ENCODE measurements around the gene GRB7. TPM values are rescaled to one million over a fixed set of nuclear protein-coding genes. Genes with fewer than 3 reads are reported as not detected.
A peak's percentile ranks its signal among the peaks of the same experiment; 100 is the strongest.

The GRB7 gene
- total and polyA plus RNA-seq, 9 of the 15 experiments (the other 6 are each of a cell fraction or from before 2014, with no cell fraction given): 0.04 to 6.2 (median 2.2) TPM

DNA sequence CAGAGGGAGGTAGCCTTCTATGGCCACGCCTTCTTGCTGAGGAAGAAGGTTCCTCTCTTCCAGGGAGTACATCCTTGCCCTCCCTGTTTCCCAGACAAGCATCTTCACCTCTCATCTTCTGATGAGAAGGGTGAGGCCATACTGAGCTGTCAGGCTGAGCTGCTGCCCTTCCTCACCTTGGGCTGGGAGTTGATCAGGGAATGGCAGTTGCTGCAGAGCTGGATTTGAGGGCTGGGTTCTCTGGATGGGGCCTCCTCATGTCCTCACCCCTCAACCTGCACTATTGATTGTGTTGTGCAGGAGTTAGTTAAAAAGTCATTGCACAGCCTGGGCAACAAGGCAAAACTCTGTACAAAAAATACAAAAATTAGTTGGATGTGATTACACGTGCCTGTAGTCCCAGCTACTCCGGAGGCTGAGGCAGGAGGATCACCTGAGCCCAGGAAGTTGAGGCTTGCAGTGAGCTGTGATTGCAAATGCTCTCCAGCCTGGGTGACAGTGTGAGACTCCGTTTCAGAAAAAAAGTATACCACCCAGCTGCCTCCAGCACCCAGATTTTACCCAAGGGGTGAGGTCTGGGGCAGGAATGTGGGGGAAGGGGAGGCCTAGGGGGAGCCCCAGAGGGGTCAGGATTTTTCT, 35.8 kb upstream of the GRB7 start:
- BruUV-seq (replicated peaks): no TSS peak
- no peaks in the 10 kb centered on the region for H3K36me3 ChIP-seq (ENCODE audit: control insufficient read depth, insufficient read depth, low read length)
- no peaks in the 10 kb centered on the region; a peak in 1 of 5 replicates for H3K27me3 ChIP-seq (ENCODE audit: control insufficient read depth in 2 of 2, insufficient read depth in 2 of 2, low read length in 2 of 2)
- peaks cover 0 to 26% of the 10 kb centered on the region in 2 experiments; a peak in 3 of 5 replicates for H3K4me1 ChIP-seq (replicated peaks in 1 of 2; ENCODE audit: control insufficient read depth in 2 of 2, insufficient read depth in 2 of 2, low read length in 2 of 2)
- POLR2A ChIA-PET: no interaction called here
- ATAC-seq: no peak
- H3K9me3 ChIP-seq (replicated peaks; ENCODE audit: control insufficient read depth, insufficient read depth, low read depth, low read length): no peaks in the 10 kb centered on the region
- intact Hi-C loops (cut with micrococcal nuclease): no loop called here
- in situ Hi-C loops (cut with MboI): no loop called here
- CTCF ChIA-PET (ENCODE audit: low intra/inter-chr PET ratio): no interaction called here
- peak in 1 of 4 experiments; percentile 27 for DNase-seq (ENCODE audit: extremely low read depth in 1 of 4, low spot score in 3 of 4)
- no peaks in the 10 kb centered on the region for H3K79me2 ChIP-seq (ENCODE audit: control insufficient read depth, insufficient read depth, low read length)
- H3K9me1 ChIP-seq (ENCODE audit: control insufficient read depth, insufficient read depth, low read length): no peaks in the 10 kb centered on the region
- H3K4me2 ChIP-seq (ENCODE audit: insufficient read depth, low read length): no peak overlapping the region
- no peak overlapping the region for H2AFZ ChIP-seq (ENCODE audit: low read depth, low read length)
- H3K9ac ChIP-seq (ENCODE audit: insufficient read depth in 1 of 2, low read depth in 2 of 2, low read length in 2 of 2): no peak overlapping the region
- 23% methylated on average over 4 of the region's 4 CpGs for WGBS (ENCODE audit: insufficient coverage, low coverage, missing lambda C conversion rate)
- no peak for FAIRE-seq
- H3K27ac ChIP-seq (ENCODE audit: extremely low read depth, low read depth, low read length): no peak overlapping the region
- no peak overlapping the region for H3K4me3 ChIP-seq
- no peaks in the 10 kb centered on the region; the same call in 1 of the 2 replicates for H4K20me1 ChIP-seq (replicated peaks; ENCODE audit: control insufficient read depth, insufficient read depth, low read length)
- TF ChIP-seq XRCC5 (IDR thresholded peaks at IDR 0.05; ENCODE audit: low read depth, low read length): no peak
- TF ChIP-seq ZNF280B (CRISPR knock-in tag; IDR thresholded peaks at IDR 0.05): no peak
- no peak for TF ChIP-seq ZNF12 (CRISPR knock-in tag; IDR thresholded peaks at IDR 0.05)
- TF ChIP-seq, protein P1, sequence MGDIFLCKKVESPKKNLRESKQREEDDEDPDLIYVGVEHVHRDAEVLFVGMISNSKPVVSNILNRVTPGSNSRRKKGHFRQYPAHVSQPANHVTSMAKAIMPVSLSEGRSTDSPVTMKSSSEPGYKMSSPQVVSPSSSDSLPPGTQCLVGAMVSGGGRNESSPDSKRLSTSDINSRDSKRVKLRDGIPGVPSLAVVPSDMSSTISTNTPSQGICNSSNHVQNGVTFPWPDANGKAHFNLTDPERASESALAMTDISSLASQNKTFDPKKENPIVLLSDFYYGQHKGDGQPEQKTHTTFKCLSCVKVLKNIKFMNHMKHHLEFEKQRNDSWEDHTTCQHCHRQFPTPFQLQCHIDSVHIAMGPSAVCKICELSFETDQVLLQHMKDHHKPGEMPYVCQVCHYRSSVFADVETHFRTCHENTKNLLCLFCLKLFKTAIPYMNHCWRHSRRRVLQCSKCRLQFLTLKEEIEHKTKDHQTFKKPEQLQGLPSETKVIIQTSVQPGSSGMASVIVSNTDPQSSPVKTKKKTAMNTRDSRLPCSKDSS (IDR thresholded peaks at IDR 0.05; ENCODE audit: low read depth, partially characterized antibody): no peak
- no peak for TF ChIP-seq GTF3C2 (IDR thresholded peaks at IDR 0.05; ENCODE audit: borderline replicate concordance, extremely low read depth, insufficient read length)
- TF ChIP-seq TFE3 (CRISPR knock-in tag; IDR thresholded peaks at IDR 0.05): no peak
- TF ChIP-seq PHTF2 (CRISPR knock-in tag; IDR thresholded peaks at IDR 0.05): no peak
- TF ChIP-seq SIN3B (IDR thresholded peaks at IDR 0.05; ENCODE audit: low read depth): no peak
- TF ChIP-seq ZNF76 (CRISPR knock-in tag; IDR thresholded peaks at IDR 0.05; ENCODE audit: borderline replicate concordance): no peak

Data from K562 (cell line).